DMS114 treated with DMSO at 0.1 percent for 48 hours (cell line): ENCODE data around the gene ADPRHL1.

ENCODE experiments used
- DNase-seq: peaks from one replicate; lab custom pipeline; 2025; ENCODE audit not compliant: unreplicated experiment; lab: John Stamatoyannopoulos, UW

Gene ADPRHL1

GRCh38 chr13:113452942-113453901 is at the start of gene ADPRHL1:
Gene ADPRHL1, minus strand, starts transcription at chr13:113453488. Its CDS starts 51 bp downstream, at chr13:113453437.
- DNase-seq: no peak

GRCh38 chr13:113502686-113503085 is 49.4 kb upstream of the ADPRHL1 start:
- no peak for DNase-seq

GRCh38 chr13:113500530-113501265 is 47.4 kb upstream of the ADPRHL1 start:
- no peak for DNase-seq

GRCh38 chr13:113499936-113500335 is 46.6 kb upstream of the ADPRHL1 start:
- no peak for DNase-seq

GRCh38 chr13:113498905-113499304 is 45.6 kb upstream of the ADPRHL1 start:
- DNase-seq: no peak

- DNase-seq: no peak
These were observed 43.9 kb upstream of the ADPRHL1 start for GRCh38 chr13:113497217-113497616.

GRCh38 chr13:113495494-113496210 is 42.4 kb upstream of the ADPRHL1 start:
- no peak for DNase-seq

- no peak for DNase-seq
These were observed 40.1 kb upstream of the ADPRHL1 start for GRCh38 chr13:113493315-113493951.

GRCh38 chr13:113491982-113492381 is 38.7 kb upstream of the ADPRHL1 start:
- no peak for DNase-seq

GRCh38 chr13:113491418-113491883 is 38.2 kb upstream of the ADPRHL1 start:
- no peak for DNase-seq

GRCh38 chr13:113490496-113491417 is 37.5 kb upstream of the ADPRHL1 start, which contains the start of gene DCUN1D2:
Gene DCUN1D2, minus strand, starts transcription at chr13:113490711. Its CDS starts 42 bp downstream, at chr13:113490669.
- DNase-seq: peak; percentile 37

GRCh38 chr13:113489549-113490495 is 36.5 kb upstream of the ADPRHL1 start:
- DNase-seq: peak; percentile 5

- no peak for DNase-seq
These were observed 35.9 kb upstream of the ADPRHL1 start for GRCh38 chr13:113489171-113489548.

GRCh38 chr13:113488283-113488682 is 35.0 kb upstream of the ADPRHL1 start:
- no peak for DNase-seq

- DNase-seq: no peak
These were observed 33.4 kb upstream of the ADPRHL1 start for GRCh38 chr13:113486698-113487097.

GRCh38 chr13:113485545-113485944 is 32.3 kb upstream of the ADPRHL1 start:
- DNase-seq: no peak

GRCh38 chr13:113483504-113484293 is 30.4 kb upstream of the ADPRHL1 start:
- no peak for DNase-seq

- DNase-seq: no peak
These were observed 29.8 kb upstream of the ADPRHL1 start for GRCh38 chr13:113483081-113483480.
